ENCODE data around the gene UBALD2. TPM values are rescaled to one million over a fixed set of nuclear protein-coding genes. Genes with fewer than 3 reads are reported as not detected.

UBALD2 gene
- total RNA-seq, 1 donor from 2014 or later, result 38.4 TPM

GRCh38 chr17:76273445-76274111, 8.4 kb downstream of the UBALD2 start:
- ATAC-seq (peak; percentile 2), DNase-seq (ENCODE audit: low spot score) (no peak)
- intact Hi-C loops (cut with DNase I), result no loop called here

GRCh38 chr17:76274112-76274956, 9.2 kb downstream of the UBALD2 start:
- DNase-seq (ENCODE audit: low spot score), result no peak
- intact Hi-C loops (cut with DNase I), result no loop called here
- ATAC-seq, result no peak

GRCh38 chr17:76275382-76276068, 10.4 kb downstream of the UBALD2 start:
- ATAC-seq (no peak), DNase-seq (ENCODE audit: low spot score) (no peak)
- intact Hi-C loops (cut with DNase I), result no loop called here

GRCh38 chr17:76276069-76276431, 10.9 kb downstream of the UBALD2 start:
- ATAC-seq (no peak), DNase-seq (ENCODE audit: low spot score) (no peak)
- intact Hi-C loops (cut with DNase I), result no loop called here

- intact Hi-C loops (cut with DNase I), result no loop called here
- DNase-seq (ENCODE audit: low spot score), result no peak
- ATAC-seq, result no peak
Observed at GRCh38 chr17:76276461-76277299, 11.5 kb downstream of the UBALD2 start.

GRCh38 chr17:76277300-76278267, 12.4 kb downstream of the UBALD2 start:
- intact Hi-C loops (cut with DNase I), result loop anchor here (2.0 kb wide), 1 partner anchor 155 kb away; no protein-coding TSS in a partner anchor
- ATAC-seq (no peak), DNase-seq (ENCODE audit: low spot score) (no peak)

- intact Hi-C loops (cut with DNase I), result loop anchor here (2.0 kb wide), 1 partner anchor 156 kb away; no protein-coding TSS in a partner anchor
- no peak for DNase-seq (ENCODE audit: low spot score)
Observed at GRCh38 chr17:76278268-76278908, 13.2 kb downstream of the UBALD2 start.

GRCh38 chr17:76278952-76279741, 14.0 kb downstream of the UBALD2 start:
- ATAC-seq (peak; percentile 93), DNase-seq (ENCODE audit: low spot score) (peak; percentile 95)
- intact Hi-C loops (cut with DNase I), result loop anchor here (2.0 kb wide), 1 partner anchor 156 kb away; no protein-coding TSS in a partner anchor

More at GRCh38 chr17:76278268-76278908, 13.2 kb downstream of the UBALD2 start:
- no peak for ATAC-seq

- intact Hi-C loops (cut with DNase I), result loop anchor here (2.0 kb wide), 1 partner anchor 157 kb away; no protein-coding TSS in a partner anchor
- no peak for DNase-seq (ENCODE audit: low spot score)
- no peak for ATAC-seq
Observed at GRCh38 chr17:76279742-76280287, 14.7 kb downstream of the UBALD2 start.

GRCh38 chr17:76280650-76281049, 15.5 kb downstream of the UBALD2 start:
- DNase-seq (ENCODE audit: low spot score), result no peak
- intact Hi-C loops (cut with DNase I), result no loop called here
- ATAC-seq, result no peak

- no peak for ATAC-seq
Observed at GRCh38 chr17:76281573-76282371, 16.6 kb downstream of the UBALD2 start.

GRCh38 chr17:76292567-76292966, 27.4 kb downstream of the UBALD2 start:
- ATAC-seq, result no peak
- intact Hi-C loops (cut with DNase I), result no loop called here
- no peak for DNase-seq (ENCODE audit: low spot score)

More at GRCh38 chr17:76281573-76282371, 16.6 kb downstream of the UBALD2 start:
- intact Hi-C loops (cut with DNase I), result no loop called here
- no peak for DNase-seq (ENCODE audit: low spot score)

GRCh38 chr17:76293106-76293505, 28.0 kb downstream of the UBALD2 start:
- DNase-seq (ENCODE audit: low spot score) (no peak), ATAC-seq (no peak)
- intact Hi-C loops (cut with DNase I), result no loop called here

GRCh38 chr17:76296186-76296585, 31.0 kb downstream of the UBALD2 start:
- peak; percentile 78 for ATAC-seq
- intact Hi-C loops (cut with DNase I), result no loop called here
- DNase-seq (ENCODE audit: low spot score), result no peak

GRCh38 chr17:76296889-76297288, 31.7 kb downstream of the UBALD2 start:
- DNase-seq (ENCODE audit: low spot score) (no peak), ATAC-seq (no peak)
- intact Hi-C loops (cut with DNase I), result no loop called here

Measured in sciatic nerve (tissue), 2 donors.